Measurements from ENCODE around the gene SYNPO2L.

The SYNPO2L gene

GRCh38 chr10:73614720-73615119 is 41.1 kb downstream of the SYNPO2L start:
- DNase-seq: no peak

GRCh38 chr10:73609116-73609515 is 46.7 kb downstream of the SYNPO2L start:
- DNase-seq: no peak

DNA sequence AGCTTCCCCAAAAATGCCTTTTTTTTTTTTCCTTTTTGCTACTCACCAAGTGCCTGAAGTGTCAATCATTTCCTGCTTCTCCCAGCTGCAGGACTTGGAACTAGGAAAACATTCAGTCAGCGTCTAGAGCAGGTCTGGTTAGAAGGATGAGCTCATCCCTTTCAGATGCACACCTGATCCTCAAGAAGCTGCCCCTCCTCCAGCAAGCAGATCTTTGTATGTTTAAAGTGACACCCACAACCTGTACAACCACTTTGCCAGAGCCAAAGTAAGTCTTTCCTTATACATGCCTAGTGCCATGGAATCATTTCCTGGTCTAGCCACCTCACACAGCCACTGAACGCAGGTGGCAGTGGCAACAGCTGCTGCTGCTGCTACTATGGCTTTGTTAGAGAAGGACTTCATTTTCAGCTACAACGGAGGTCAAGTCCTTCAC is 54.3 kb downstream of the SYNPO2L start:
- no peak for DNase-seq

GRCh38 chr10:73597346-73597745 is 58.5 kb downstream of the SYNPO2L start:
- no peak for DNase-seq
